AG08396 (cell line): Measurements from ENCODE around the gene PPIP5K2.
A peak's percentile ranks its signal among the peaks of the same experiment; 100 is the strongest.
"Not testable (repeated sequence)": the region's sequence is repeated elsewhere in the genome, so short reads cannot be mapped to it uniquely, and the experiment has no call there.

Experiments used
- DNase-seq: peaks from one replicate; pipeline ENCODE4 v3.0.0; 2012; ENCODE audit warnings: low spot score, mixed read lengths

The PPIP5K2 gene

DNA sequence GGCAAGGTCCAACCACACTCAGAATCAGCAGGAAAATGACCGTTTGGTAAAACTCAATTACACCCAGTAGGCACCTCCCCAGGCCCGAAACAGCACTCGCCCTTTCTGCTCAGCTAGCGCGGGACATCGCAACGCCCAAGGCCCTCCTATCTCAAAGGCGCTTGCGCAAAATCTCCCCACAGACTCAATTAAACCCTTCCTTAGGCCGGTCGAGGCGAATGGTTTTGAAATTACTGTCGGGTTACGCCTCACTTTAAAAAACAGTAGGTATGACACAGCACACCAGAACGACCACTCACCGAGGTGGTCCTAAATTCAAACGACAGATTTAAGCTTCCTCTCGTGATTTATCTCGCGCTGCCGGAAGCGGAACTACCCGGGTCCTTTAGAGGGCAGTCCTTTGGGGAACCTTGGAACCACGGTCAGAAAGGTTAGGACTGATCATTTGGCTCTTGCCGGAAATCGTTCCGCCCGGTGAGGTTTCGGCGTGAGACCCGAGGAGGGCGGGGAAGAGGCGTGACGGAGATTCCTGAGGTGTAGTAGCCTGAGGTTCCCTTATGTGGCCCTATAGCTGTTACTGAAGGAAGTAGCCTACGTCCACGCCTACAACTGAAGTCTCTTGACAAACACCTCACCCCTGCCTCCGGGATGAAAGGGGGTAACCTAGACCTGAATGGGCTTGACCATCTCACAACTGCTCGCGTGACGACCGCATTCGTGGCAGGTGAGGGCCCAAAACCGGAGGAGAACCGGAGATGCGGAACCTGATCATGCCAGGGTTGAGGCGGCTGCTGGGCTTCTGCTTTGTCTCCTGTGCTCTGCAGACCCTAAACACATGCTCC lies at the start of gene PPIP5K2, which contains the start of gene GIN1:
Gene PPIP5K2, plus strand, starts transcription at position 537 of the 842 bp plus-strand sequence. CDS start 9,289 bp downstream, outside the sequence.
Gene GIN1, minus strand, starts transcription at position 374 of the 842 bp plus-strand sequence. CDS start 11,431 bp downstream, outside the sequence.
- DNase-seq, result peak; percentile 90

DNA sequence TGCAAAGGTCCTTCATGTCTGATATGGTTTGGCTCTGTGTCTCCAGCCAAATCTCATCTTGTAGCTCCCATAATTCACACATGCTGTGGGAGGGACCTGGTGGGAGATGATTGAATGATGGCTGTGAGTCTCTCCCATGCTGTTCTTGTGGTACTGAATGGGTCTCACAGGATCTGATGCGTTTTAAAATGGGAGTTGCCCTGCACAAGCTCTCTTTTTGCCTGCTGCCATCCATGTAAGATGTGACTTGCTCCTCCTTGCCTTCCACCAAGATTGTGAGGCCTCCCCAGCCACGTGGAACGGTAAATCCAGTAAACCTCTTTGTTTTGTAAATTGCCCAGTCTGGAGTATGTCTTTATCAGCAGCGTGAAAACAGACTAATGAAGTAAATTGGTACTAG lies 46.6 kb upstream of the PPIP5K2 start:
- DNase-seq, result not testable (repeated sequence)

DNA sequence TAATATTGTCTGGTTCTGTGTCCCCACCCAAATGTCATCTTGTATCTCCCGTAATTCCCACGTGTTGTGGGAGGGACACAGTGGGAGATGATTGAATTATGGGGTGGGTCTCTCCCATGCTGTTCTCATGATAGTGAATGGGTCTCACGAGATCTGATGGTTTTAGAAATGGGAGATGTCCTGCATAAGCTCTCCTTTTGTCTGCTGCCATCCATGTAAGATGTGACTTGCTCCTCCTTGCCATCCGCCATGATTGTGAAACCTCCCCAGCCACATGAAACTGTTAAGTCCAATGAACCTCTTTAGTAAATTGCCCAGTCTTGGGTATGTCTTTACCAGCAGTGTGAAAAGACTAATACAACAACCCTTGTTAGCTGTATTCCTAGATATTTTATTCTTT lies 44.7 kb upstream of the PPIP5K2 start:
- DNase-seq, result no peak

DNA sequence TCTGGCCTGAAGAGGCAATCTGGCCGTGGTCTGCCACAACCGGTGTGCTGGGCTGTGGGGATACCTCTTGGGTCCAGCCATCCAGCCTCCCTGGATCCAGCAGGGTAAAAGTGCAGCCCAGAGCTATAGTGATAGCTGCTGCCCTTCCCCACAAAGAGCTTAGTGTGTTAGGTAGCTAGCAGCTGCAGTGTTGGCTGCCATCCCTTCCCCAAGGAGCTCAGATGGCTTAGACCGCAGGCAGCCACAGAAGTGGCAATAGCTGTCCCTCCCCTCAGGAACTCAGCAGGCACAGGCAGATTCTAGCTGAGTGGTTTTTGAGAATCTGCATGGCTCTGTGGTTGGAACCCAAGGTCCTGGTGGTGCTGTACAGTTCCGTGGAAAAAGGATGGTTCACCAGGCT lies 40.3 kb upstream of the PPIP5K2 start:
- DNase-seq, result no peak

DNA sequence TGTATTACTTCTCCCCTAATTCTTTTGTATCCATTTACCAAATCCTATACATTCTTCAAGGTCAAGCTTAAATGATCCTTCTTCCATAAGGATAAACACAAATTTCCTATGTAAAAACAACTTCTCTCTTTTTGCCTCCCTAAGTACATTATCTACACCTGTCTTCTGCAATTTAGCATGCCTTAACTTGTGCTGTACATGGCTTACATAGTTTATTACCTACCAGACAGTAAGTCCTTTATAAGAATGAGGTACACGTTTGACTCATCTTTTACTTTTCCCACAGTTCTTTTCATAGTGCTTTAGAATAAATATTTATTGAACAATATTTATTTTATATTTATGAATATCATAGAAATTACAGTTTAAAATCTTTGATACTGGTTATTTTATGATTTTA lies 33.6 kb upstream of the PPIP5K2 start:
- DNase-seq, result no peak

DNA sequence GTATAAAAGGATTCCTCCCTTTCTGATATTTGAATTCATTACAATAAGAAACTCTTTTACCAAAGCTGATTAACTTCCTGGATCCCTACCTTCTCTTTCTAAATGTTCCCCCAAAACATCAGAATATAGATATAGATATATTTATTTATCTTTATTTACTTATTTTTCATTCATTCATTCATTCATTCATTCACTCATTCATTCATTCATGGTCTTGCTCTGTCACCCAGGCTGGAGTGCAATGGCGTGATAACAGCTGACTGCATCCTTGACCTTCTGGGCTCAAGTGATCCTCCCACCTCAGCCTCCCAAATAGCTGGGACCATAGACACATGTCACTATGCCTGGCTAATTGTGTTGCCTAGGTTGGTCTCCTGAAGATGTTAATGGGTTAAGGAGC lies 30.8 kb upstream of the PPIP5K2 start:
- no peak for DNase-seq

DNA sequence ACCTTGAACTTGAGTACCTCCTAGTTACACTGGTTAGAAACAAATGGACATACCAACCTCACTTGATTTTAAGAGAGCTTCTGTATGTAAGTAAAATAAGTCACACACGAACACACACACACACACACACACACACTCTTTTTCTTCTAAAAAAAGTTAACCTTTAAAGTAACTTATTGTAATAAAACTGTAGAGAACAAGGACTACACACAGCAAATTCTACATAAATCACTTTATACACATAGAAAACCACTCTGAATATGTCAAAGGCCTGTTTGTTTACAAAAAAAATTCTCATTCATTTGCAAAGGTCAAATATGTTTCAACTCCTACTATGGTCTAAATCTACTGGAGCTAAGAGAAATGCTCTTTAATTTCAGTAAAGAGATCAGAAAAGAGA lies 29.3 kb upstream of the PPIP5K2 start:
- no peak for DNase-seq

DNA sequence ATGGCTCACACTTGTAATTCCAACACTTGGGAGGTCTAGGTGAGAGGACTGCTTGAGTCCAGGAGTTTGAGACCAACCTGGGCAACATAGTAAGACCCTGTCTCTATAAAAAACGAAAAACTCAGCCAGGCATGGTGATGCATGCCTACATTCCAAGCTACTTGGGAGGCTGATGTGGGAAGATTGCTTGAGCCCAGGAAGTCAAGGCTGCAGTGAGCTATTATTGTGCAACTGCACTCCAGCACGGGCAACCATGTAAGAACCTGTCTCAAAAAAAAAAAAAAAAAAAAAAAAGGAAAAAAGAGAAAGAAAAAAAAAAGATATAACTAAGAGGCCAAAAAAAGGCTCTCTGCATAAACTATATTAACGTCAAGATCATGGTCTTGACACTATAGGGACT lies 27.4 kb upstream of the PPIP5K2 start:
- no peak for DNase-seq

DNA sequence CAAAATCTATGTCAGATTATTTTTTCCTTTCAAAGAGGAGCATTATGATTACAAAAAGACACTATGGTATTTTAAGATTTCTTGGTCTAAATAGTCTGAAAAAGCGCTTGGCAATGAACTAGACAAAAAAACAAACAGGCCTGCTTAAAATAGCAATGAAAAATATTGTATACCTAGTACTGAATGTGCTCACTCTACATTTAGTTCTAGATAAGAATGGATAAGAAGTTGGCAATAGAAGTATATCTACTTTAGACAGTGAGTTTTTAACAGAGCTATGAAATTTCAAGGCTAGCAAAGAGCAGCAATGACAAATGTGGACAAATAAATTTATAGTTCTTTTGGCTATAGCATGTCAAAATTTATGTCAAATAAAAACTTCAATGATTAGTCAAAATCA lies 26.4 kb upstream of the PPIP5K2 start:
- DNase-seq, result no peak

DNA sequence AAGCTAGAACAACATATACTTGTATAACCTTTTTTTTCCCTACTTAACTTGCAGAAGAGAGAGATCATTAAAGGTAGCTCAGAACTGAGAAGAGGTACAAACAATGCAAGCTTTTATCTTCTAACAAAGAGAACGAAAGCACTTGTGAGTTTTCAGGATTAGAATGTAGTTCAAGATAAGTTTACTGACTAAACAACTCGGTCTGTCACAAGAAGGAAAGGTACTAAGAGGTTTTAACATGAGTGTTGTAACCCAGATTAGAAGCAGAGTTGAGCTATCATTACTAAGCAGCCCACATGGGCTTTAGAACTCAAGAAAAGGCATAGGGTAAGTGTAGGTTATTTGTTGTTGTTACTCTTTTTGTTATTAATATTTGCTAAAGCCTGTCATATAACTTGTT lies 25.4 kb upstream of the PPIP5K2 start:
- DNase-seq, result no peak

DNA sequence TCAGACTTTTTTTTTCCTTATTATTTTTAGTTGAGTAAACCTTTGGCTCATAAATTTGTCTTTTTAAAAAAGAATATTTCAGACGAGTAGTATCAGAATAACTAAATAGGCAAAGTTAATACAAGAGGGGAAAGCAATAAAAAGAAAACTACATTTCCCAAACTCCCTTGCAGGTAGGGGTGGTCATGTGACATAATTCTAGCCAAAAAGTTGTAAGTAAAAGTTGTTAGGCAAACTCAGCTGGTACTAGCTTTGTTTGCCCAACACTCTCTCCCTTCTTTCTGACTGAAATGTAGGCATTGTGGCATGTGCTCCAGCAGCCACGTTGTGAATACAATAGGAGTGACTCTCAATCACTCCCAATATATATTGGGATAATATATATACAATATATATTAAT lies 21.1 kb upstream of the PPIP5K2 start:
- no peak for DNase-seq

DNA sequence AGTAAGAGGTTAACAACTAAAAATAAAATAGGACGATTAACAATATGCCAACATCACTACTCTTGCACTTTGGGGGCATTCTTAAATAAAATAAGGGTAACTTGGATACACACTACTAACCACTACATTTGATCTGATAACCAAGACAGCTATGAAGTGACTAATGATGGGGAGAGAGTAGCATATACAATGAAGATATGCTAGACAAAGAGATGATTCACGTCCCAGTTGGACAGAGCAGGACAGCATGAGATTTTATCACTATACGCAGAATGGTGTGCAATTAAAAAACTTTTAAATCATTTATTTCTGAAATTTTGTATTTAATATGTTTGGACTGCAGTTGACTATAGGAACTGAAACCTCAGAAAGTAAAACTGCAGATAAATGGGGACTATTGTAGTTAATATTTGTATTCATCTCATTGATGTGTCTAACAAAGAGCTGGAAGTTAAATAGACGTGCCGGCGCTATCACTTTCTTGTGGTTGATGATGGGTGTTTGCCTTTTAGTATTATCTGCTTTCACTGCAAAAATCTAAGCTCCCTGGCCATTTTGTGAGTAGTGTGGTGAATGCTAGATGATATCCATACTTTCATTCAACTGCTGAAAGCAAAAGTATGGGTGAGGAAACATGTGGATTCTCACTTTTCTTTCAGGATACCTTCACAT lies 18.9 kb upstream of the PPIP5K2 start:
- DNase-seq, result no peak

DNA sequence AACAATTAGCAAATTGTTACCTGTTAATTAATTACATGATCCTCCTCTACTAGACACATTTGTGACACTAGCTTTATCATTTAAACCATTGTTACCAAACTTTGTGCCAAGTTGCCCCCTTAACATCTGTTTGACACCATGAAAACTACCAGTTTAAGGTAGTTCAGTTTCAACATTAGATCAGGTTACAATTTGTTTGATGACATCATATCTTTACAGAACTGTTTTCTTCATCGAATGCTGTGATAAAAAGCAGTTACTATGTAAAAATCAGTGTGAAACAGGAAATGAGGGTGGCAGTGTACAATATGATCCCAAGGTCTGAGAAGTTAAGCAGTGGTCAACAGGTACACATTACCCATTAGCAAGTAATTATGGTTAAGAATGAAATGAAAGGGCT lies 17.9 kb upstream of the PPIP5K2 start:
- no peak for DNase-seq

DNA sequence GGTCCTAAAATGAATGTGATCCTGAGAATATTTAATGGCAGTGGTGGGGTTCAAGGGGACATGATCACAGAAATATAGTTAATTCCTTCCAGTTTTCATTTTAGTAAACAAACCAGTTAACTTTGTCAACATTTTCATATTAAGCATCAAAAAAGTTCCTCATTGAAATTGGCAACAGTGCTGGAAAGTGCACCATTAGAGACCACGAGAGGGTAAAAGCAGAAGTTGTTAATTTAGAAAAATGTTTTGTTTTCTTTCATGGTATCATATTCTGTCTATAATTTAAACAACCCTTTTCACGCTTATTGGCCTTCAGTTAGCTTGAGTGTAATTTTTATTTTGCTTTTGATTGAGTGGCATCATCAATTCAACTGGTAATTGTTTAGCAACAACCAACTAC lies 12.0 kb upstream of the PPIP5K2 start:
- no peak for DNase-seq

DNA sequence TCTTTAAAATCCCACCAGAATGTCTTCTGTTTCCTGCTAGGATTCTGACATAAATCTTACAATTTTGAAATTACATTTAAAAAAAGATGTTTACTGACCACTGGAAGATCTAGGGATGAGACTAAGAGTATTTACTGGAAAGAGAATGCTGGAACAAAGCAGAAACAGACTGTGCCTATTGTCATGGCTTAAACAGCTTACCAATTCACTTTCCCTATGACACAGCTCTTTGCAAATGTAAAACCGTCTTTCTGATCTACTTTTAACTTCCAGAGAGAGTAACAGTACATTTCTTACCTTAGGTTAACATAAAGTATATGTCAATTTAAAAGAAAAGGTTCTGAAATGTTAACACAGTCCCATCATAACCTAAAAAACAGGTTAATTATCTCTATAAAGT lies 10.8 kb upstream of the PPIP5K2 start:
- DNase-seq, result no peak

DNA sequence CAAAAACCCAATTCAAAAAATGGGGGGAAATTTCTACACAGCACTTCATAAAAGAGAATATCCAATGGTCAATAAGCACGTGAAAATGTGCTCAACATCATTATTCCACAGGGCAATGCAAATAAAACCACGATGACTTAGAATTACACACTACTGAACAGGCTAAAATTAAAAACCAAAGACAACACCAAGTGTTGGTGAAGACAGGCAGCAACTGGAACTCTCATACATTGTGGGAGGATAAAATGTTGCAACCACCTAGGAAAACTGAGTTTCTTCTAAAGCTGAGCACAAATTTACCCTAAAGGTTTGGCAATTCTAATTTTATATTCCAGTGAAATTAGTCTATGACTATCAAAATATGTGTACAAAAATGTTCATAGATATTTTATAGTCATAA lies 9.7 kb upstream of the PPIP5K2 start:
- DNase-seq, result no peak

DNA sequence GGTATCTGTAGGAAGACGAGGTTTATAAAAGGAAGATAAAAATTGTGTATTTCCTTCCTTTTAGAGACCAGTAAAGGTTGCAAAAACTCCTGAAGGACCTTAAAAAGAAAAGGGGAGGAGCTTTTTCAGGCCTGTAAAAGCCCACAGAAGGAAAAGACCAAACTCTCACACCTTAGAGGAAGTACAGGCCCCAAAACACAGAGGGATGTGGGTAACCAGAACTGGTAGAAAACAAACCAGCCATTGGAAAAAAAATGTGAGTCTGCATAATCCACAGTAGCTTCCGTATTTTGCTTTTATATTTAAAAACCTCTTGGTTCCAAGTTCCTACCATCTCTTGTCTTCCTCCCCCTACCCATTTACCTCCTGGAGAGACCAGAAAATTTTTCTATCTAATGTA lies 8.6 kb upstream of the PPIP5K2 start:
- DNase-seq, result no peak

DNA sequence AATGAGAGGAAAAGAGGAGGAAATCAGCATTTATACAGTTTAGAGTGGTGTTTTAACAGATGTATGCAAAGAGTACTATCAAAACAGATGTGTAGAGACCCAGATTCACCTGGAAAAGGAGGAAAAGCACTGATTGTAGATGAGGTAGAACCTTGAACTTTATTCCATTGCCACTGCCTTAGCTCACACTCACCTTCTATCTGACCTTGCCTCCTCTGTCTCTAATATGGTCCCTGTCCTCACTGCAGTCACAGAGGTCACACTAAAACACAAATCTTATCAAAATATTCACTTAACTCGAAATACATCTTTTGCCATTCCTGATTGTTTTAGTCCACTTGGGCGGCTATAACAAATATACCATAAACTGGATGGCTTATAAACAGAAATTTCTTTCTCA lies 7.2 kb upstream of the PPIP5K2 start:
- DNase-seq, result no peak

DNA sequence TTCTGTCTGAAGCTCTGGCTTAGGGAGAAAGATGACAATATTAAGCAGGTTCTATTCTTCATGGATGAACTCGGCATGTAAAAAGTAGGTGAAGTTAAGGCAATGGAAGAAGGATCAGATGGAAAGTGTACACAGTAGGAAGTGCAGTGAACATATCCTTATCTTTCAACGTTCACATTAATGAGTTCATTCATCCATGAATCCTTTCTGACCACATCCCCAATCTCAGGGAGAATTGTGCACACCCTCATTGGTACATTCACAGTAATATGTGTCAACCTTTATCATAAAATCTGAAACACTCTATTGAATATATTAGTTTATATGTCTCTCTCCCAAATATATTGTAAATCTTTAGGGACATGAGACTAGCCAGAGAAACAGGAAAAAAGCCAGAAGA lies 5.7 kb upstream of the PPIP5K2 start:
- DNase-seq, result no peak

DNA sequence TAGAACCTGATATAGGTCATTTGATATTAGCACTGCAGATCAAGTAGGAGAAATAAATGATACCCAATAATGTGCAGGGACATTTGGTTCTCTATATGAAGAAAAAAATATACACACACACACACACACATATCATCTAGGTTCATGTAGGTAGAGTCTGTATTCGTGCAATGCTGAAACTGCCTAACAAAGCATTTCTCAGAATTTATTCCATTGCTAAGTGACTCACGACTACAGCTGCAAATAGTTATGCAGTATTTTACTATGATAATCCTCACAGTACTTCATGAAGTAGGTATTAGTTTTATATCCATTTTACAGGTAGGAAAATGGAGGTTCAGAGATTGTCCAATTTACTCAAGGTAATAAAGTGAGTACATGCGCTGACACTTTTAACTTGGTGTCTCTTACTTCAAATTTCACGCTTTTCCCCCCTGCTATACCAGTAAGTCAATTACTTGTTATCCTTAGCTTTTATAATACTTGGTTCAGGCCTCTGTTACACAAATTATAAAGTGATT lies 2.6 kb upstream of the PPIP5K2 start:
- no peak for DNase-seq

DNA sequence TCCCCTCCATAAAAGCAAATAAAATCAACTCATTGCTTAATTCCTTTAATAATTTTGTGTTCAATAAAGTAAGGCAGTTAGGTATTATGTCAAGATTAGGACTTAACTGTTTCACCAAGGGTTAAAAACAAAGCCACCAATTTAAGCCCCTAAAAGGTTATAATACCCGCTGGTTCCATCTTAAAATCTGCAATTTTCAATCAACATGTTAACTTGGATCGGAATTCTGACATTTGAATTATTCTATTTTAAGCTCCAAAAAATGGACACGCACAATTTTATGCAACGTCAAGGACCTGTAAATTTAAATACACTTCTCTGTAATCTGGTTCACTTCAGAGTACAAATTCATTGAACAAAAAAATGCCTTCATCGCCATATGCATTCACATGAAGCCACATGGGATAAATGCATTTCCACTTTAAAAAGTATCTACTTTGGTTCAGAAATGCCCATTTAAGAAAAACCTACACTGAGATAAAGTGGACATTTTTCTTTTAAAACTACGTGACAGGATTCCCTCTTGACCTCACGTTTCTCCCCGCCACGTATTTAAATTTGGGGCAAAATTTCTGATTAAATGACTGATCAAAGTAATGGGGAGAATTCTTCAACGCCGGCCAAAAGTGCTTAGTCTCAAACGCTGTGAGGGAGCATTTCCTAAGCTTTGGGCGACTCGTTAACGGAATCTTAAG lies 884 bp upstream of the PPIP5K2 start:
- DNase-seq, result no peak

DNA sequence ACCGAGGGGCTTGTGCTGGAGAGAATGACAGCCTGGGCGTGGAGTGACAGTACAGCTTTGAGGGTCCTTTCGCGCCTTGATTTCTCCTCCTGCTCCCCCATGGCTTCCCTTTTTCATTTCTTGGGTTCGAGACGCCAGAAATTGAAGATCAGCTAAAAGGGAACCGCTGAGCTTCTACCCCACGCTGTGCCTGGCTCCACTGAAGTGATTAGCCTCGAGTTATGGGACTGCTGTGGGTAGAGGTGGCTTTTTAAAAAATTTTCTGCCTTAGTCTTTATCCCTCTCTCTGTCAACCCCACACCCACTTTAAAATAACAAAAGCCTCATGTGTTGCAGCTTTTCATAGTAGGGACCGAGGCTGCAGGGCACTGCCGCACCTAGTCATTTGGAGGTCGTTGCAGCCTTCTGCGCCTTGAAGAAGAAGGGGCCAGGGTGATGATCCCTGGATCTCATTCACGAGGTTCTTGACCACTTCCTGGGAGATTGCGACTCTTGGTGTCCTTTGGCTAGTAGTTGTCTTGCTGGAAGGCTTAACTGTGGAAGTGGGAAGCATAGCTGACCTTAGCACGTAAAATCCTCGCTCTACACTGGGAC lies 603 bp downstream of the PPIP5K2 start:
- peak; percentile 10 for DNase-seq
